Kidney epithelial cell (primary cell): Measurements from ENCODE around the gene QSOX2. TPM values are rescaled to one million over a fixed set of nuclear protein-coding genes. Genes with fewer than 3 reads are reported as not detected.

Experiments
- DNase-seq: peaks from one replicate; pipeline ENCODE4 v3.0.0-alpha.2; 2010; ENCODE audit warnings: low read depth
- H3K27me3 ChIP-seq: 2 replicates; pipeline ENCODE4 v1.6.0; 2011; ENCODE audit warnings: low read length; ENCODE audit not compliant: control insufficient read depth, insufficient read depth
- H3K36me3 ChIP-seq: 2 replicates; pipeline ENCODE4 v1.5.1; 2011; ENCODE audit warnings: low read length; ENCODE audit not compliant: control insufficient read depth, insufficient read depth
- H3K4me3 ChIP-seq: 2 replicates; pipeline ENCODE4 v1.5.1; 2011; ENCODE audit warnings: low read depth, mild to moderate bottlenecking, control low read depth, low read length
- CTCF ChIP-seq: IDR thresholded peaks from 2 replicates; pipeline ENCODE4 v1.5.1; 2011; ENCODE audit warnings: mild to moderate bottlenecking, moderate library complexity, low read length, control low read depth, inconsistent platforms; ENCODE audit not compliant: insufficient read depth, poor library complexity, severe bottlenecking
- total RNA-seq: library from RNA; depleted of rRNA; stranded (reverse); fragments of >200 nt; gene quantifications from 2 replicates; pipeline ENCODE4 v1.2.3, GENCODE V29; 2015

Gene QSOX2
- total RNA-seq, 1 donor from 2014 or later, result 17.3 TPM

- TF ChIP-seq CTCF, result peak; percentile 88
- peaks cover 9% of the 10 kb centered on the region for H3K27me3 ChIP-seq
- no peak overlapping the region for H3K4me3 ChIP-seq
- H3K36me3 ChIP-seq, result no peaks in the 10 kb centered on the region
- DNase-seq, result peak; percentile 18
Measured at GRCh38 chr9:136283291-136284235, 38.0 kb upstream of the QSOX2 start.

GRCh38 chr9:136282272-136282861, 36.8 kb upstream of the QSOX2 start:
- DNase-seq, result no peak
- Histone ChIP-seq H3K4me3 (no peak overlapping the region), H3K36me3 (no peaks in the 10 kb centered on the region), H3K27me3 (peaks cover 15% of the 10 kb centered on the region)
- TF ChIP-seq CTCF, result no peak

GRCh38 chr9:136281421-136282271, 36.0 kb upstream of the QSOX2 start:
- no peak for TF ChIP-seq CTCF
- Histone ChIP-seq H3K4me3 (no peak overlapping the region), H3K36me3 (no peaks in the 10 kb centered on the region), H3K27me3 (peaks cover 19% of the 10 kb centered on the region)
- no peak for DNase-seq

GRCh38 chr9:136280535-136281315, 35.1 kb upstream of the QSOX2 start:
- Histone ChIP-seq H3K27me3 (peaks cover 24% of the 10 kb centered on the region), H3K4me3 (no peak overlapping the region), H3K36me3 (no peaks in the 10 kb centered on the region)
- TF ChIP-seq CTCF, result no peak
- no peak for DNase-seq

- no peak for TF ChIP-seq CTCF
- Histone ChIP-seq H3K36me3 (no peaks in the 10 kb centered on the region), H3K4me3 (no peak overlapping the region), H3K27me3 (peaks cover 36% of the 10 kb centered on the region)
- DNase-seq, result no peak
Measured at GRCh38 chr9:136279471-136279870, 33.9 kb upstream of the QSOX2 start.
